ENCODE data around the gene TEKT4. TPM values are rescaled to one million over a fixed set of nuclear protein-coding genes. Genes with fewer than 3 reads are reported as not detected.

TEKT4 gene
- total and polyA plus RNA-seq, 4 donors: not detected

DNA sequence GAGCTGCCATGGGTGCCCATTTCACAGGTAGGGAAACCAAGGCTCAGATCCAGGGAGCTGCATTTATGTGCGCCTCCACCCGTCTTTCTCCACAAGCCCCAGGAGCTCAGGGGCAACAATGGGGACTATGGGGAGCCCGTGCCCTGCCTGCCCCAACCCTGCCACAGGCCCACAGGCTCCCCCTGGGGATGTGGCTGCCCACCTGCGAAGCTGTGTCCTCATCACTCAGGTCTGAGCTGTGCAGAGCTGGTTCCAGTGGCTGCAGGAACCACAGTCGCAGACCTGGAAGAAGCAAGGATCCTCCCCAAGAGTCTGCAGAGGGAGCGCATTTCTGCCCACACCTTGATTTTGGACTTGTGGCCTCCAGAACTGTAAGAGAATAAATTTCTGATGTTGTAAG is 9.8 kb downstream of the TEKT4 start:
- Histone ChIP-seq H3K27ac (ENCODE audit: low read depth in 1 of 2, low read length in 2 of 2) (no peak overlapping the region), H3K9me3 (ENCODE audit: control insufficient read depth in 4 of 4, low read length in 3 of 4) (no peaks in the 10 kb centered on the region), H3K9ac (ENCODE audit: low read depth in 1 of 2, low read length in 2 of 2) (no peak overlapping the region), H3K36me3 (ENCODE audit: control insufficient read depth in 4 of 4, insufficient read depth in 3 of 4, low read depth in 1 of 4, low read length in 3 of 4) (no peaks in the 10 kb centered on the region), H3K4me1 (ENCODE audit: control insufficient read depth in 4 of 4, insufficient read depth in 4 of 4, low read length in 3 of 4) (no peaks in the 10 kb centered on the region), H3K4me3 (ENCODE audit: low read depth in 1 of 3, low read length in 3 of 3) (no peak overlapping the region), H3K27me3 (ENCODE audit: control insufficient read depth in 4 of 4, insufficient read depth in 4 of 4, low read length in 3 of 4) (no peaks in the 10 kb centered on the region)
- no peak for DNase-seq (ENCODE audit: low spot score)
- 81% methylated on average over 6 of the region's 6 CpGs for WGBS
- TF ChIP-seq GABPA (IDR thresholded peaks at IDR 0.05 in 1 of 2, conservative IDR thresholded peaks at IDR 0.05 in 1 of 2) (no peak), FOXA1 (IDR thresholded peaks at IDR 0.05) (no peak), EGR1 (IDR thresholded peaks at IDR 0.05; ENCODE audit: low read depth in 2 of 2) (no peak), HNF4A (conservative IDR thresholded peaks at IDR 0.05) (no peak), RXRA (IDR thresholded peaks at IDR 0.05) (no peak), YY1 (IDR thresholded peaks at IDR 0.05) (no peak), HNF4G (IDR thresholded peaks at IDR 0.05) (no peak), JUND (IDR thresholded peaks at IDR 0.05) (no peak), SP1 (IDR thresholded peaks at IDR 0.05) (no peak), NR2F2 (IDR thresholded peaks at IDR 0.05) (no peak), TAF1 (conservative IDR thresholded peaks at IDR 0.05) (no peak), FOXA2 (IDR thresholded peaks at IDR 0.05) (no peak), RAD21 (IDR thresholded peaks at IDR 0.05) (no peak)
- TF ChIP-seq, protein P1, sequence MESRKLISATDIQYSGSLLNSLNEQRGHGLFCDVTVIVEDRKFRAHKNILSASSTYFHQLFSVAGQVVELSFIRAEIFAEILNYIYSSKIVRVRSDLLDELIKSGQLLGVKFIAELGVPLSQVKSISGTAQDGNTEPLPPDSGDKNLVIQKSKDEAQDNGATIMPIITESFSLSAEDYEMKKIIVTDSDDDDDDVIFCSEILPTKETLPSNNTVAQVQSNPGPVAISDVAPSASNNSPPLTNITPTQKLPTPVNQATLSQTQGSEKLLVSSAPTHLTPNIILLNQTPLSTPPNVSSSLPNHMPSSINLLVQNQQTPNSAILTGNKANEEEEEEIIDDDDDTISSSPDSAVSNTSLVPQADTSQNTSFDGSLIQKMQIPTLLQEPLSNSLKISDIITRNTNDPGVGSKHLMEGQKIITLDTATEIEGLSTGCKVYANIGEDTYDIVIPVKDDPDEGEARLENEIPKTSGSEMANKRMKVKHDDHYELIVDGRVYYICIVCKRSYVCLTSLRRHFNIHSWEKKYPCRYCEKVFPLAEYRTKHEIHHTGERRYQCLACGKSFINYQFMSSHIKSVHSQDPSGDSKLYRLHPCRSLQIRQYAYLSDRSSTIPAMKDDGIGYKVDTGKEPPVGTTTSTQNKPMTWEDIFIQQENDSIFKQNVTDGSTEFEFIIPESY (IDR thresholded peaks at IDR 0.05): no peak
- TF ChIP-seq, protein P2, sequence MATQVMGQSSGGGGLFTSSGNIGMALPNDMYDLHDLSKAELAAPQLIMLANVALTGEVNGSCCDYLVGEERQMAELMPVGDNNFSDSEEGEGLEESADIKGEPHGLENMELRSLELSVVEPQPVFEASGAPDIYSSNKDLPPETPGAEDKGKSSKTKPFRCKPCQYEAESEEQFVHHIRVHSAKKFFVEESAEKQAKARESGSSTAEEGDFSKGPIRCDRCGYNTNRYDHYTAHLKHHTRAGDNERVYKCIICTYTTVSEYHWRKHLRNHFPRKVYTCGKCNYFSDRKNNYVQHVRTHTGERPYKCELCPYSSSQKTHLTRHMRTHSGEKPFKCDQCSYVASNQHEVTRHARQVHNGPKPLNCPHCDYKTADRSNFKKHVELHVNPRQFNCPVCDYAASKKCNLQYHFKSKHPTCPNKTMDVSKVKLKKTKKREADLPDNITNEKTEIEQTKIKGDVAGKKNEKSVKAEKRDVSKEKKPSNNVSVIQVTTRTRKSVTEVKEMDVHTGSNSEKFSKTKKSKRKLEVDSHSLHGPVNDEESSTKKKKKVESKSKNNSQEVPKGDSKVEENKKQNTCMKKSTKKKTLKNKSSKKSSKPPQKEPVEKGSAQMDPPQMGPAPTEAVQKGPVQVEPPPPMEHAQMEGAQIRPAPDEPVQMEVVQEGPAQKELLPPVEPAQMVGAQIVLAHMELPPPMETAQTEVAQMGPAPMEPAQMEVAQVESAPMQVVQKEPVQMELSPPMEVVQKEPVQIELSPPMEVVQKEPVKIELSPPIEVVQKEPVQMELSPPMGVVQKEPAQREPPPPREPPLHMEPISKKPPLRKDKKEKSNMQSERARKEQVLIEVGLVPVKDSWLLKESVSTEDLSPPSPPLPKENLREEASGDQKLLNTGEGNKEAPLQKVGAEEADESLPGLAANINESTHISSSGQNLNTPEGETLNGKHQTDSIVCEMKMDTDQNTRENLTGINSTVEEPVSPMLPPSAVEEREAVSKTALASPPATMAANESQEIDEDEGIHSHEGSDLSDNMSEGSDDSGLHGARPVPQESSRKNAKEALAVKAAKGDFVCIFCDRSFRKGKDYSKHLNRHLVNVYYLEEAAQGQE (IDR thresholded peaks at IDR 0.05): no peak
- TF ChIP-seq, protein P3, sequence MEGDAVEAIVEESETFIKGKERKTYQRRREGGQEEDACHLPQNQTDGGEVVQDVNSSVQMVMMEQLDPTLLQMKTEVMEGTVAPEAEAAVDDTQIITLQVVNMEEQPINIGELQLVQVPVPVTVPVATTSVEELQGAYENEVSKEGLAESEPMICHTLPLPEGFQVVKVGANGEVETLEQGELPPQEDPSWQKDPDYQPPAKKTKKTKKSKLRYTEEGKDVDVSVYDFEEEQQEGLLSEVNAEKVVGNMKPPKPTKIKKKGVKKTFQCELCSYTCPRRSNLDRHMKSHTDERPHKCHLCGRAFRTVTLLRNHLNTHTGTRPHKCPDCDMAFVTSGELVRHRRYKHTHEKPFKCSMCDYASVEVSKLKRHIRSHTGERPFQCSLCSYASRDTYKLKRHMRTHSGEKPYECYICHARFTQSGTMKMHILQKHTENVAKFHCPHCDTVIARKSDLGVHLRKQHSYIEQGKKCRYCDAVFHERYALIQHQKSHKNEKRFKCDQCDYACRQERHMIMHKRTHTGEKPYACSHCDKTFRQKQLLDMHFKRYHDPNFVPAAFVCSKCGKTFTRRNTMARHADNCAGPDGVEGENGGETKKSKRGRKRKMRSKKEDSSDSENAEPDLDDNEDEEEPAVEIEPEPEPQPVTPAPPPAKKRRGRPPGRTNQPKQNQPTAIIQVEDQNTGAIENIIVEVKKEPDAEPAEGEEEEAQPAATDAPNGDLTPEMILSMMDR (IDR thresholded peaks at IDR 0.05; ENCODE audit: low read depth, low read length, missing input control): no peak
- TF ChIP-seq, protein P4, sequence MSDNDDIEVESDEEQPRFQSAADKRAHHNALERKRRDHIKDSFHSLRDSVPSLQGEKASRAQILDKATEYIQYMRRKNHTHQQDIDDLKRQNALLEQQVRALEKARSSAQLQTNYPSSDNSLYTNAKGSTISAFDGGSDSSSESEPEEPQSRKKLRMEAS (IDR thresholded peaks at IDR 0.05): no peak
- TF ChIP-seq, protein P5, sequence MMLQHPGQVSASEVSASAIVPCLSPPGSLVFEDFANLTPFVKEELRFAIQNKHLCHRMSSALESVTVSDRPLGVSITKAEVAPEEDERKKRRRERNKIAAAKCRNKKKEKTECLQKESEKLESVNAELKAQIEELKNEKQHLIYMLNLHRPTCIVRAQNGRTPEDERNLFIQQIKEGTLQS (IDR thresholded peaks at IDR 0.05): no peak
